HUES6 (cell line): ENCODE results near the gene TMEM176B.
"Not testable (repeated sequence)": the region's sequence is repeated elsewhere in the genome, so short reads cannot be mapped to it uniquely, and the experiment has no call there.

ENCODE experiments used
- H3K27ac ChIP-seq: 2 replicates; pipeline ENCODE4 v1.7.0; 2013; ENCODE audit warnings: low read depth, mild to moderate bottlenecking, low read length, inconsistent platforms
- H3K27me3 ChIP-seq: 2 replicates; pipeline ENCODE4 v1.6.1; 2013; ENCODE audit warnings: low read length; ENCODE audit not compliant: control insufficient read depth, insufficient read depth
- H3K36me3 ChIP-seq: 2 replicates; pipeline ENCODE4 v1.6.1; 2013; ENCODE audit warnings: low read length; ENCODE audit not compliant: control insufficient read depth, insufficient read depth
- H3K4me1 ChIP-seq: 2 replicates; pipeline ENCODE4 v1.6.1; 2013; ENCODE audit warnings: low read length; ENCODE audit not compliant: control insufficient read depth, insufficient read depth
- H3K4me3 ChIP-seq: 2 replicates; pipeline ENCODE4 v1.5.1; 2013; ENCODE audit warnings: low read depth, low read length
- H3K9ac ChIP-seq: one replicate; pipeline ENCODE4 v1.6.1; 2013; ENCODE audit warnings: mild to moderate bottlenecking, low read length
- H3K9me3 ChIP-seq: 2 replicates; pipeline ENCODE4 v1.6.1; 2013; ENCODE audit warnings: low read depth, low read length; ENCODE audit not compliant: control insufficient read depth, insufficient read depth

The TMEM176B gene

GRCh38 chr7:150788474-150789269, 11.5 kb downstream of the TMEM176B start:
- H3K9me3 ChIP-seq = no peaks in the 10 kb centered on the region
- no peak overlapping the region for H3K27ac ChIP-seq
- H3K27me3 ChIP-seq = peaks cover 56% of the 10 kb centered on the region
- no peaks in the 10 kb centered on the region; the same call in 1 of the 2 replicates for H3K4me1 ChIP-seq
- H3K4me3 ChIP-seq = no peak overlapping the region
- H3K9ac ChIP-seq = no peak overlapping the region
- no peaks in the 10 kb centered on the region for H3K36me3 ChIP-seq

- no peaks in the 10 kb centered on the region for H3K9me3 ChIP-seq
- no peaks in the 10 kb centered on the region for H3K36me3 ChIP-seq
- H3K27me3 ChIP-seq = peaks cover 45% of the 10 kb centered on the region
- H3K4me1 ChIP-seq = no peaks in the 10 kb centered on the region; the same call in 1 of the 2 replicates
- H3K9ac ChIP-seq = no peak overlapping the region
- H3K27ac ChIP-seq = no peak overlapping the region
- no peak overlapping the region for H3K4me3 ChIP-seq
Observed at GRCh38 chr7:150787321-150788281, 12.6 kb downstream of the TMEM176B start.

GRCh38 chr7:150784954-150785353, 15.2 kb downstream of the TMEM176B start:
- Histone ChIP-seq H3K27me3 (peaks cover 48% of the 10 kb centered on the region), H3K36me3 (no peaks in the 10 kb centered on the region), H3K4me1 (no peaks in the 10 kb centered on the region; the same call in 1 of the 2 replicates), H3K9ac (no peak overlapping the region), H3K27ac (no peak overlapping the region), H3K9me3 (no peaks in the 10 kb centered on the region), H3K4me3 (no peak overlapping the region)

GRCh38 chr7:150784120-150784736, 15.9 kb downstream of the TMEM176B start:
- H3K4me1 ChIP-seq = no peaks in the 10 kb centered on the region; the same call in 1 of the 2 replicates
- no peak overlapping the region for H3K27ac ChIP-seq
- no peak overlapping the region for H3K4me3 ChIP-seq
- H3K36me3 ChIP-seq = no peaks in the 10 kb centered on the region
- no peak overlapping the region for H3K9ac ChIP-seq
- peaks cover 43% of the 10 kb centered on the region for H3K27me3 ChIP-seq
- no peaks in the 10 kb centered on the region for H3K9me3 ChIP-seq

- Histone ChIP-seq H3K4me3 (no peak overlapping the region), H3K36me3 (no peaks in the 10 kb centered on the region), H3K27ac (no peak overlapping the region), H3K4me1 (no peaks in the 10 kb centered on the region; the same call in 1 of the 2 replicates), H3K27me3 (peaks cover 39% of the 10 kb centered on the region), H3K9ac (no peak overlapping the region), H3K9me3 (no peaks in the 10 kb centered on the region)
Observed at GRCh38 chr7:150781961-150782360, 18.2 kb downstream of the TMEM176B start.

- H3K9me3 ChIP-seq = no peaks in the 10 kb centered on the region
- no peaks in the 10 kb centered on the region for H3K36me3 ChIP-seq
- H3K27me3 ChIP-seq = peaks cover 40% of the 10 kb centered on the region
- no peak overlapping the region for H3K27ac ChIP-seq
- no peak overlapping the region for H3K9ac ChIP-seq
- no peaks in the 10 kb centered on the region; the same call in 1 of the 2 replicates for H3K4me1 ChIP-seq
- H3K4me3 ChIP-seq = no peak overlapping the region
Observed at GRCh38 chr7:150781103-150781502, 19.1 kb downstream of the TMEM176B start.

GRCh38 chr7:150780292-150780691, 19.9 kb downstream of the TMEM176B start:
- Histone ChIP-seq H3K9me3 (no peaks in the 10 kb centered on the region), H3K27ac (no peak overlapping the region), H3K4me3 (no peak overlapping the region), H3K36me3 (no peaks in the 10 kb centered on the region), H3K9ac (no peak overlapping the region), H3K4me1 (no peaks in the 10 kb centered on the region; the same call in 1 of the 2 replicates), H3K27me3 (peaks cover 35% of the 10 kb centered on the region)

GRCh38 chr7:150778738-150779301, 21.3 kb downstream of the TMEM176B start:
- H3K27ac ChIP-seq = no peak overlapping the region
- no peak overlapping the region for H3K4me3 ChIP-seq
- peaks cover 30% of the 10 kb centered on the region for H3K27me3 ChIP-seq
- peaks cover 3% of the 10 kb centered on the region; the same call in 1 of the 2 replicates for H3K9me3 ChIP-seq
- no peaks in the 10 kb centered on the region for H3K4me1 ChIP-seq
- H3K36me3 ChIP-seq = no peaks in the 10 kb centered on the region
- H3K9ac ChIP-seq = no peak overlapping the region

- no peak overlapping the region for H3K4me3 ChIP-seq
- H3K9me3 ChIP-seq = peaks cover 3% of the 10 kb centered on the region; the same call in 1 of the 2 replicates
- no peak overlapping the region for H3K9ac ChIP-seq
- peaks cover 30% of the 10 kb centered on the region for H3K27me3 ChIP-seq
- H3K4me1 ChIP-seq = no peaks in the 10 kb centered on the region
- no peak overlapping the region for H3K27ac ChIP-seq
- no peaks in the 10 kb centered on the region for H3K36me3 ChIP-seq
Observed at GRCh38 chr7:150778014-150778737, 22.0 kb downstream of the TMEM176B start.

- H3K4me1 ChIP-seq, H3K9ac ChIP-seq, H3K9me3 ChIP-seq, H3K4me3 ChIP-seq, H3K27ac ChIP-seq, H3K36me3 ChIP-seq: not testable (repeated sequence)
- peaks cover 16% of the 10 kb centered on the region for H3K27me3 ChIP-seq
Observed at GRCh38 chr7:150774131-150774530, 26.0 kb downstream of the TMEM176B start.
